GM19463 (cell line): ENCODE data around the gene CHST11.

Source experiments
- ATAC-seq: cut with Tn5 transposase; IDR thresholded peaks from one replicate; pipeline ENCODE4 v1.9.1; 2021; ENCODE audit warnings: mild to moderate bottlenecking, moderate library complexity; ENCODE audit not compliant: unreplicated experiment

Gene CHST11

DNA sequence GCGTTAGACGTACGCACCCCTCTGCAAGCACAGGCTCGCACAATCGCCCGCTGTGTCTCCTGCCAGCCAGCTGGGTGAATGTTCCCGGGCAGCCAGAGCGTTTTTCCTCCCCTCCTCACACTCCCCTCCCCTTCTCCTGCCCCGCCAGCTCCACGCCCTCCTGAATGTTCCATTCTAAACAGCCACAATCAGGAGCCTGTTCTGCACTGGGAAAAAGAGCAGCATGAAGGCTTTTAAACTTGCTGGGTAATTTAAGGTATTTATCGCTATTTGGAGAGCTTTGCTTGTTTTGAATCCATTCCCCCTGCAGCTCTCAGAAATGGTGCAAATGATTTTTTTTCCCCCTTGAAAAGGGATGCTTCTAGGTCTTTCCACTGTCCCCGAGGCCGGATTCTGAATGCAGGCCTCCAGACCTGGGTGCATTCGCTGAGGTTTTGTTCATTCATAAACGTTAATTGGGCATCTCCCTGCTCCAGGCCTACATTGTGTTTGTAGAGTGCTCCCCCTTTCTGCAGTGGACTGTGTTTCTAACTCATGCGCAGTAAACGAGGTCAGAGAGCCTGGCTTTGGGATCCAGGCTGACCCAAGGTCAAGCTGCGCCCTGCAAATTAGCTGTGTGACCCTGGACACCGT is 212.5 kb downstream of the CHST11 start:
- ATAC-seq = no peak

DNA sequence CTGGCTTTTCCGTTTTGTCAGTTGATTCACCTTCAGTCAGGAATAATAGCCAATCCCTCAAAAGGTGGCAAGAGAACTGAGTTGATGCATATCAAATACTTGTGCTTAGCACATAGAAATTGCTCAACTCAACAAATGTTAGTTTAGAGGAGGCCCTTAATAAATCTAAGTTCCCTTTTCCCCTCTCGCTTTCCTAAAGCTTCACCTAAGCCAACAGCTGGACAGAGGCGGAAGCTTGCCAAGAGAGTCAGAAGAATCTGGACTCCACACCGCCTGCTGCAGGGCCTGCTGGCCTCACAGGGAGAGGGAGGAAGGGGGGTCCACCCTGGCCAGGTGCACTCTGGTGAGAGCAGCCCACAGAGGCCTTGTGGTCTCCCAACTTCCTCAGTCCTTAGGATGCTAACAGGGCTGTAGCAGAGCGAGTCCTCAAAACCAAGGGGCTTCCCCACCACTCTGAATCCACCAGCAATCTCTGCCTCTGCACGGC is 213.1 kb downstream of the CHST11 start:
- ATAC-seq = peak; percentile 64

GRCh38 chr12:104670439-104671408 is 214.0 kb downstream of the CHST11 start:
- ATAC-seq = no peak

- ATAC-seq = peak; percentile 63
These were observed 214.8 kb downstream of the CHST11 start for GRCh38 chr12:104671409-104672095.

DNA sequence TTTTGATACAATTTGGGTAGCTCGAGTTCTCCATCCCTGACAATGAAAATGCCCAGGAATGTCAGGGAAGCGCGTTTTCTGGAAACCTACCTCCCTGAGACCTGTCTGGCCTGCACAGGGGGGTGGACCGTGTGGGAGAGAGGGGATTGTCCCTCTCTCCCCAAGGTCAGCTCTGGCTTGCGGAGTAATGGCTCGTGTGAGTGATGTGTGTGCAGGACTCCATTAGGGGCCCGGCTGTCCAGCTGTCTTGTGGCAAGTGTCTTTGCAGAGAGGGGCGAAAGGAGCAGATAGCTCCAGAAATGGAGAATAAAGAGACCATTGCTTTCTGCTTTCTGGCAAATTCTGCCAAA is 215.3 kb downstream of the CHST11 start:
- no peak for ATAC-seq

DNA sequence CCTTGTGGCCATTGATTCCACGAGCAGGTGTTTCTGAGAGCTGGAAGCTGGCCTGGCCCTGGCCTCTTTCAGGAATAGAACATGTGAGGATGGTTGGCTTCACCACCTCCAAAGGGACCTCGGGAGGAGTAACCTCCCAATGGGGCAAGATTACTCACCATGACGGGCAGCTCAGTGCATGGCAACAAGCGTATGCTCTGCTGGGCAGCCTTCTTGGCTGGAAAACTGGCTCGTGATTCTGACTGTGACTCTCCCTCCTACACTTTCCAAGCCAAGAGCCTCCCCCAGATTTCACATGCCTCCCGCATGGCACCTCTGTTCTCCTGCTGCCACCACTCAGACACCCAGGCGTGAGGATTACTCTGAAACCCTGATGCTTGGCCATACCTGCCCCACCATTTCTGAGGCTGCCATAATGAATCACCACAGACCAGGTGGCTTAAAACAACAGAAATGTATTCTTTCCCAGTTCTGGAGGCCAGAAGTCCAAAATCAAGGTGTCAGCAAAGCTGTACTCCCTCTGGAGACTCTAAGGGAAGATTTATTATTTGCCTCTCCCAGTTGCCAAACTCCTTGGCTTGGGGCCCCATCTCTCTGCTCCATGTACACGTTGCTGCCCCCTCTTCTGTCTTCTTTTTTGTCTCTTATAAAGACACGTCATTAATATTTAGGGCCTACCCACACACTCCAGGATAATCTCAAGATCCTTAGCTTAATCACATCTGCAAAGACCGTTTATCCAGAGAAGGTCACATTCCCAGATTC is 215.9 kb downstream of the CHST11 start:
- ATAC-seq = no peak

DNA sequence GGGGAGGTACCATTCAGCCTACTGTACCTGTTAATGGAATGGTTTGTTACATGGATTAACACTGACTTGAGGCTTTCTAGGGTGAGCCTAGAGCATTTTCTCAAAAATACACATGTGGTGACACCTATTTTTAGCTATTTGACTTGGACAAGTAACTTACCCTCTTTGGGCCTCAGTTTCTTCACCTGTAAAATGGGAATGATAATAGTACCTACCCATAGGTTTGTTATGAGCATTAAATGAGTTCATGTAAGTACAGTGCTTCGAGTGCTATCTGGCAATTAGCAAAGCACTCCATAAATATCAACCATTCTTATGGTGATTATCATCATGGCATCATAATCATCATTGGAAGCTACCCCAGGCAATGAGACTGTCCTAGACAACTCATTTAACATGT is 216.5 kb downstream of the CHST11 start:
- no peak for ATAC-seq

DNA sequence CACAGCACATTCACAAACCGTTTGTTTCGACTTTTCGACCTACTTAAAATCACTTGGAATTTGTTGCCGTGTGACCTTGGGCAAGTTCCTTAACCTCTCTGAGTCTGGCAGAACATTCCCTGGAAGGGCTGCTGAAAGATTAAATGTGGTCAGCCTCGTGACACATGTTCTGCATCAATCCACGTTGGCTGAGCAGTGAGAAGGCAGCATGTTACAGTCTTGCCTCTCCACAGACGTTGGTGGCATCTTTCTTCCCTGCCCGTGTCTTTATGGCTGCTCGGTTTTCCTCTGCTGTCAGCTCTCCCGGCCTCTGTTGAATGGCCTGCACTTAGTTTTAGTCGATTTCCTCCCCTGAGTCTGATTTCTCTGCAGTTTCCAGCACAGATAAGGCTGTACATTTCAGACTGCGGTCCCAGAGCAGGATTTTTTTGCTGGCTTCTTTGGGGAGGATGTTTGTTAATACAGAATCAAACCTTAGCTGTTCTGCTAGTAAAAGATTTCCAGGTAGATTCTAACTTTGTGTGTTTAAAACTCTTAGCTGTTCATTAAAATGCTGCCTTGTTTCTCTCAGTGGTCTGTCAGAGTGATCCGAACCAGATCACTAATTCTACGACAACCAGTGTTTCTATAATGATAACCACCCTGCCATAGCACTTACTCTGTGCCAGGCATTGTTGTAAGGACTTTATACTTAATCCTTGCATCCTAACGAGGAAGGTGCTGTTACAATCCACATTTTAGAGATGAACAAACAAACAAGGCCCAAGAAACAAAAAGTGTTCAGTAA is 217.1 kb downstream of the CHST11 start:
- ATAC-seq = no peak

DNA sequence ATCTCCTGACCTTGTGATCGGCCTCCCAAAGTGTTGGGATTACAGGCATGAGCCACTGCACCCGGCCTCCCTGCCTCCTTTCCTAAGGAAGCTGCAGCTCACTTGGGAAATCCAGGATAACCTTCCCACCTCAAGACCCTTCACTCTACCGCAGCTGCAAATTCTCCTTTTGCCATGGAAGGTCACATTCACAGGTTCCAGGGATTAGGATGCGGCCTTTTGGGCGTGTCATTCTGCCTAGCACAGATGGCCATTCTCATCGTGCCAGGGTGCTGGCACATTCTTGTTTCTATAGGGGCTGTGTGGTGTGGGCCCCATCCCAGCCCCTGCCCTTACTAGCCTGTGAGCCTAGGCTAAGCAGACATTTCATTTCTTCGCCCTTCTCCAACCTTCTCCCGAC is 219.9 kb downstream of the CHST11 start:
- ATAC-seq = no peak

- no peak for ATAC-seq
These were observed 220.8 kb downstream of the CHST11 start for GRCh38 chr12:104677441-104678089.

DNA sequence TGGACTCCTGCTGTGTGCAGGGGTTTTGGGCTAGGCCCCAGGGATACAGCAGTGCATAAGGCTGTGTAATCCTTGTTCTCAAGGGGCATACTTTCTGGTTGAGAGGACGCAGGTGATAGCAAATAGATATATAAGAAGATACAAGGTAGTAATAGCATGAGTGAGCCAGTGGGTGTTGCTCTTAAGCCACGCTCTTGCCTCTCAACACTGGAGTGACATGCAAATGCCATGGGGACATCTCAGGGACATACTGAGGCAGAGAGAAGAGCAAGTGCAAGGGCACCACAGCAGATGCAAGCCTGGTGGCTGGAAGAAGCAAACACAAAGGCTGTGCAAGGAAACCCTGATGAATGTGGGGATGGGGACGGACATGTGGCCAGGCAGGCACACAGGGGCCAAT is 223.3 kb downstream of the CHST11 start:
- ATAC-seq = peak; percentile 50

DNA sequence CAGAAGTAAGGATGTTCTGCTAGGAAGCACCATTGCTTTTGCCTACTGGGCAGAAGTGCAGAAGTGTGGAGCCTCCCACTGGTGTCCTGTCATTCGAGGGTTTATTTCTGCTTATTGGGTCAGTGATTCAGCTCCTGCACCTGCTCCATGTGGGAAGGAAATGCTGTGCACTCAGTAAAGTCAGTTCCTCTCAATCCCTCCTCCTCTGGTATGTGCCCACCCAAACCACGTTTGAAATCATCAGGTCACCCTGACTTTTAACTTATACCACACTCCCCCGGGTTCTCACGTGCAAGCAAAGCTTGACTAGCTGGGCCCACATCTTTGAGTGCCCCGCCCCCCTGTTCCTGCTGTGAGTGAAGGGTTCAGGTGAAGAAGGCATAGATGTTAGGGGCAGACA is 223.7 kb downstream of the CHST11 start:
- no peak for ATAC-seq

GRCh38 chr12:104681012-104681690 is 224.4 kb downstream of the CHST11 start:
- no peak for ATAC-seq

GRCh38 chr12:104682790-104683279 is 226.1 kb downstream of the CHST11 start:
- ATAC-seq = peak; percentile 66

DNA sequence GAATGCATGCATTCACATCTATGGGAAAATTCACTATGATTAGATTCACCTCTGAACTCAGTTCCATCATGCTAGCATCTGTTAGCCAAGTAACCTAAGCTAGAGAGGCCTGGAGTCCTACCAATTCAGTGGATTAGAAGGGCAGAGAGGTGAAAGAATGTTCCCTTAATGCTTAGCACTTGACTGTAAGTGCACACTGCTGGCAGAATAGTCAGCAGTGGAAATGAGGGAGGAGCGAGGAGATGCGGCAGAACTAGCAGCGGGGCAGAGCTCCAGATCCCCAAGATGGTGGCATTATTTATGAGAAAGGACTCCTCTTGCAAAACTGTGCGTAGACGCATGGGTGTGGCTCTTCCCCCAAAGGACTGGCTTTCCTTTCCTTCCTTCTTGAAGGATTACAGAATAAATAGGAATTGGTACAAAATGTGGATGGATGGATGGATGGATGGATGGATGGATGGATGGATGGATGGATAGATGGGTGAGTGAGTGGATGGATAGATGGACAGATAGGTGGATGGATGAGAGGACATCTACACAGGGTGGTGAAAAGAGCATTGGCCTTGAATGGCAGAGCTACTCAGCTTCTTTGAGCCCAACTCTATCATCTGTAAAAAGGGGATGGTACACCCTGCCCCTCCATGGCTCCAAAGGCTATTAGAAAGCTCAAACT is 227.2 kb downstream of the CHST11 start:
- no peak for ATAC-seq

DNA sequence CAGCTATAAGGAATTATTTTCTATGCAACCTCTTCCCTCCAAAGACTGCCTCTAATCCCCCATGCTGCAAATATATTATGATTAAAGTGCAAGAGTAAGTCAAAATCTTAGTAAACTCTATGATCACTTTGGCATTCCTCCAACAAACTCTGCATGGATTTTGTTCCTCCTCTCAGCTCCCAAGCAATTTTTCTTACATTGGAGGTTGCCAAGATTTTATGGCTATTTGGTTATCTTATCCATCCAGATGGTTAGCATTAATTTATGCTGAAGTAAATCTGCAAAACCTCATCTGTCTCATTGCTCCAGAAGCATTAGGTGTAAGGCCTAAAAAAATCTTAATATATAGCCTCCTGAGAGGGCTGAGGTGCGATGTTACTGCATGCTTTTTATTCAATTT is 228.1 kb downstream of the CHST11 start:
- ATAC-seq = no peak

DNA sequence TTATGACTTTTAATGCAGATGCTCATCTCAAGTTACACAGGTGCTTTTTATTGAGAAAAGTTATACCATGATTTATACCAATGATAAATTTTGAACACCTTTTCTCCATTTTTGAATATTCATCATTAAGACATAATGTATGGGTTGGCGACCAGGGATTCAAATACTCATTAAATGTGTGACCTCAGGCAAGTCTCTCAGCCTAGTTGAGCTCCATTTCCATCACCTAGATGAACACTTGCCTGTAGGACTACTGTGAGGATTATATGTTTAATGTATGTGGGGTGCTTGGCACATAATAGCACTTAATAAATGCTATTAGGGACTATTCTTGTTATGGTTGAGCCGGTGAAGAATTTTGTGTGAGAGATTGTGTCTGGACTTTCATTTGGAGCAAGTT is 228.6 kb downstream of the CHST11 start:
- ATAC-seq = no peak

GRCh38 chr12:104686196-104686595 is 229.4 kb downstream of the CHST11 start:
- no peak for ATAC-seq
